ENCODE data around the gene LMBR1L. TPM values are rescaled to one million over a fixed set of nuclear protein-coding genes. Genes with fewer than 3 reads are reported as not detected.
A peak's percentile ranks its signal among the peaks of the same experiment; 100 is the strongest.

The LMBR1L gene
- total RNA-seq, 1 donor from 2014 or later, result 26.3 TPM

- no peak for DNase-seq (ENCODE audit: missing footprints)
- intact Hi-C loops (cut with DNase I), result loop anchor here (2.0 kb wide), 2 partner anchors 41 to 175 kb away; partner anchors contain the start of gene PRKAG1
- ATAC-seq, result no peak
These were observed 51.1 kb downstream of the LMBR1L start for GRCh38 chr12:49059299-49060171.

GRCh38 chr12:49059045-49059298, 51.7 kb downstream of the LMBR1L start:
- ATAC-seq (no peak), DNase-seq (ENCODE audit: missing footprints) (no peak)
- intact Hi-C loops (cut with DNase I), result no loop called here

GRCh38 chr12:49058366-49059044, 52.1 kb downstream of the LMBR1L start:
- ATAC-seq, result no peak
- DNase-seq (ENCODE audit: missing footprints), result no peak
- intact Hi-C loops (cut with DNase I), result no loop called here

- no peak for ATAC-seq
- intact Hi-C loops (cut with DNase I), result no loop called here
- no peak for DNase-seq (ENCODE audit: missing footprints)
These were observed 52.8 kb downstream of the LMBR1L start for GRCh38 chr12:49057888-49058287.

- no peak for DNase-seq (ENCODE audit: missing footprints)
- peak; percentile 71 for ATAC-seq
- intact Hi-C loops (cut with DNase I), result loop anchor here (1.0 kb wide), 1 partner anchor 13 kb away; the partner anchor contains the start of gene RHEBL1
These were observed 54.5 kb downstream of the LMBR1L start for GRCh38 chr12:49055978-49056754.

GRCh38 chr12:49055092-49055491, 55.6 kb downstream of the LMBR1L start:
- intact Hi-C loops (cut with DNase I), result no loop called here
- ATAC-seq (no peak), DNase-seq (ENCODE audit: missing footprints) (no peak)

- intact Hi-C loops (cut with DNase I), result no loop called here
- ATAC-seq (no peak), DNase-seq (ENCODE audit: missing footprints) (no peak)
These were observed 56.1 kb downstream of the LMBR1L start for GRCh38 chr12:49054524-49054923.

- ATAC-seq, result no peak
- intact Hi-C loops (cut with DNase I), result no loop called here
- no peak for DNase-seq (ENCODE audit: missing footprints)
These were observed 56.6 kb downstream of the LMBR1L start for GRCh38 chr12:49054096-49054495.

- DNase-seq (ENCODE audit: missing footprints) (no peak), ATAC-seq (no peak)
- intact Hi-C loops (cut with DNase I), result no loop called here
These were observed 58.0 kb downstream of the LMBR1L start for GRCh38 chr12:49052451-49053208.

- intact Hi-C loops (cut with DNase I), result no loop called here
- ATAC-seq (no peak), DNase-seq (ENCODE audit: missing footprints) (no peak)
These were observed 58.7 kb downstream of the LMBR1L start for GRCh38 chr12:49051777-49052438.

- no peak for DNase-seq (ENCODE audit: missing footprints)
- no peak for ATAC-seq
- intact Hi-C loops (cut with DNase I), result no loop called here
These were observed 59.3 kb downstream of the LMBR1L start for GRCh38 chr12:49051373-49051764.

GRCh38 chr12:49050507-49051372, 59.9 kb downstream of the LMBR1L start:
- ATAC-seq (no peak), DNase-seq (ENCODE audit: missing footprints) (no peak)
- intact Hi-C loops (cut with DNase I), result no loop called here

- ATAC-seq, result no peak
- DNase-seq (ENCODE audit: missing footprints), result no peak
- intact Hi-C loops (cut with DNase I), result no loop called here
These were observed 61.0 kb downstream of the LMBR1L start for GRCh38 chr12:49049566-49050224.

- DNase-seq (ENCODE audit: missing footprints), result no peak
- intact Hi-C loops (cut with DNase I), result no loop called here
These were observed 61.7 kb downstream of the LMBR1L start for GRCh38 chr12:49048953-49049352.

More at GRCh38 chr12:49048953-49049352, 61.7 kb downstream of the LMBR1L start:
- ATAC-seq, result no peak

Data from Right ventricle myocardium inferior (tissue), 1 donor.